Esophagus (tissue), 2 donors: Measurements from ENCODE around the gene HDHD5. TPM values are rescaled to one million over a fixed set of nuclear protein-coding genes. Genes with fewer than 3 reads are reported as not detected.

Experiments
- H3K27ac ChIP-seq, 2 donors: one replicate each; pipeline ENCODE4 v1.5.1; 2013; ENCODE audit warnings: low read depth in 2 of 2, mild to moderate bottlenecking in 2 of 2, inconsistent platforms in 1 of 2, low read length in 1 of 2, moderate library complexity in 1 of 2
- H3K27me3 ChIP-seq, 2 donors: one replicate each; pipeline ENCODE4 v1.6.1; 2013; ENCODE audit warnings: low read length in 2 of 2, control low read depth in 1 of 2, mild to moderate bottlenecking in 1 of 2; ENCODE audit not compliant: insufficient read depth in 2 of 2, control insufficient read depth in 1 of 2
- H3K36me3 ChIP-seq, 2 donors: one replicate each; pipeline ENCODE4 v1.6.1; 2013; ENCODE audit warnings: low read length in 1 of 2; ENCODE audit not compliant: control insufficient read depth in 2 of 2, insufficient read depth in 2 of 2
- H3K4me1 ChIP-seq, 2 donors: one replicate each; pipeline ENCODE4 v1.6.1; 2013; ENCODE audit warnings: low read length in 1 of 2; ENCODE audit not compliant: control insufficient read depth in 2 of 2, insufficient read depth in 2 of 2
- H3K4me3 ChIP-seq, 2 donors: one replicate each; pipeline ENCODE4 v1.5.1; 2013; ENCODE audit warnings: low read length in 2 of 2, mild to moderate bottlenecking in 2 of 2, low read depth in 1 of 2, moderate library complexity in 1 of 2
- H3K9me3 ChIP-seq, 2 donors: one replicate each; pipeline ENCODE4 v1.6.1; 2013; ENCODE audit warnings: mild to moderate bottlenecking in 2 of 2, low read depth in 1 of 2, low read length in 1 of 2, moderate library complexity in 1 of 2; ENCODE audit not compliant: control insufficient read depth in 2 of 2, insufficient read depth in 1 of 2
- WGBS, 2 donors: extraction: QIAGEN DNeasy Blood & Tissue Kit; methylation state at CpG; one replicate each; pipeline ENCODE4 v1.1.7; 2013; 5-methylcytosine and 5-hydroxymethylcytosine counted together
- polyA plus RNA-seq, 2 donors: library from polyadenylated mRNA; stranded (reverse); fragments of 200-250 nt; gene quantifications; one replicate each; pipeline ENCODE4 v1.2.3, GENCODE V29; 2013
- donor health status: healthy with polysubstance abuse.
- donor health status: Bipolar disorder and iron deficiency.

HDHD5 gene
- polyA plus RNA-seq: 10 to 100 TPM; 15.2 to 26.4 TPM

GRCh38 chr22:17158568-17159503 lies at the start of gene HDHD5:
Gene HDHD5, minus strand, starts transcription at chr22:17159277. Its CDS starts 26 bp downstream, at chr22:17159251.
- Histone ChIP-seq H3K9me3 (no peaks in the 10 kb centered on the region), H3K4me3 (peak within 1 kb of the TSS; percentile 71 to 82), H3K4me1 (peaks cover 0 to 7% of the 10 kb centered on the region in 2 donors), H3K27me3 (no peaks in the 10 kb centered on the region), H3K36me3 (no peaks in the 10 kb centered on the region), H3K27ac (peak within 1 kb of the TSS; percentile 95 to 96)
- WGBS, 2 donors: 1% methylated on average over 88 to 114 of the region's 114 CpGs

- Histone ChIP-seq H3K27me3 (no peaks in the 10 kb centered on the region), H3K4me1 (no peaks in the 10 kb centered on the region), H3K36me3 (no peaks in the 10 kb centered on the region), H3K27ac (no peak overlapping the region), H3K4me3 (no peak overlapping the region), H3K9me3 (no peaks in the 10 kb centered on the region)
- 60 to 64% methylated on average over 7 of the region's 7 CpGs for WGBS, 2 donors
Measured at GRCh38 chr22:17205432-17205831, 46.4 kb upstream of the HDHD5 start.

GRCh38 chr22:17201285-17201945 lies 42.3 kb upstream of the HDHD5 start:
- H3K27ac ChIP-seq: no peak overlapping the region
- no peaks in the 10 kb centered on the region for H3K27me3 ChIP-seq
- H3K4me3 ChIP-seq: no peak overlapping the region
- 35 to 48% methylated on average over 8 of the region's 8 CpGs for WGBS, 2 donors
- peaks cover 0 to 4% of the 10 kb centered on the region in 2 donors for H3K4me1 ChIP-seq
- no peaks in the 10 kb centered on the region for H3K9me3 ChIP-seq
- no peaks in the 10 kb centered on the region for H3K36me3 ChIP-seq

- Histone ChIP-seq H3K27ac (peak overlapping the region in 1 of 2 donors; percentile 65), H3K36me3 (no peaks in the 10 kb centered on the region), H3K9me3 (no peaks in the 10 kb centered on the region), H3K27me3 (no peaks in the 10 kb centered on the region), H3K4me1 (peaks cover 0 to 4% of the 10 kb centered on the region in 2 donors), H3K4me3 (peak overlapping the region; percentile 25 to 43)
- 22 to 24% methylated on average over 19 to 20 of the region's 20 CpGs for WGBS, 2 donors
Measured at GRCh38 chr22:17199003-17199731, 40.1 kb upstream of the HDHD5 start.

GRCh38 chr22:17198170-17199002 lies 39.3 kb upstream of the HDHD5 start:
- peak overlapping the region in 1 of 2 donors; percentile 65 for H3K27ac ChIP-seq
- H3K9me3 ChIP-seq: no peaks in the 10 kb centered on the region
- no peaks in the 10 kb centered on the region for H3K36me3 ChIP-seq
- peak overlapping the region in 1 of 2 donors; percentile 25 for H3K4me3 ChIP-seq
- WGBS, 2 donors: 45 to 47% methylated on average over 29 of the region's 29 CpGs
- H3K27me3 ChIP-seq: no peaks in the 10 kb centered on the region
- peaks cover 0 to 4% of the 10 kb centered on the region in 2 donors for H3K4me1 ChIP-seq

- WGBS, 2 donors: 74 to 81% methylated on average over 7 of the region's 7 CpGs
- no peaks in the 10 kb centered on the region for H3K9me3 ChIP-seq
Measured at GRCh38 chr22:17194213-17194612, 35.1 kb upstream of the HDHD5 start.

GRCh38 chr22:17192186-17192585 lies 33.1 kb upstream of the HDHD5 start:
- 87 to 89% methylated on average over 5 of the region's 5 CpGs for WGBS, 2 donors
- Histone ChIP-seq H3K36me3 (no peaks in the 10 kb centered on the region), H3K4me1 (peaks cover 0 to 2% of the 10 kb centered on the region in 2 donors), H3K27ac (no peak overlapping the region), H3K9me3 (no peaks in the 10 kb centered on the region), H3K4me3 (no peak overlapping the region), H3K27me3 (no peaks in the 10 kb centered on the region)

More at GRCh38 chr22:17194213-17194612, 35.1 kb upstream of the HDHD5 start:
- Histone ChIP-seq H3K4me3 (no peak overlapping the region), H3K27me3 (no peaks in the 10 kb centered on the region), H3K36me3 (no peaks in the 10 kb centered on the region), H3K4me1 (peaks cover 0 to 2% of the 10 kb centered on the region in 2 donors), H3K27ac (no peak overlapping the region)

- Histone ChIP-seq H3K27ac (no peak overlapping the region), H3K9me3 (no peaks in the 10 kb centered on the region), H3K36me3 (no peaks in the 10 kb centered on the region), H3K4me3 (no peak overlapping the region), H3K4me1 (peaks cover 0 to 2% of the 10 kb centered on the region in 2 donors), H3K27me3 (no peaks in the 10 kb centered on the region)
- WGBS, 2 donors: 57 to 67% methylated on average over 12 of the region's 12 CpGs
Measured at GRCh38 chr22:17191163-17191784, 32.2 kb upstream of the HDHD5 start.
